Left ventricle myocardium inferior (tissue), 1 donor: ENCODE measurements around the gene NEURL1. TPM values are rescaled to one million over a fixed set of nuclear protein-coding genes. Genes with fewer than 3 reads are reported as not detected.

Experiments used
- DNase-seq: peaks from one replicate; pipeline ENCODE4 v3.0.0-alpha.2; 2020
- H3K27ac ChIP-seq: fragments of 200-600 bp; replicated peaks from 2 replicates; pipeline ENCODE4 v1.8.0; 2021
- H3K27me3 ChIP-seq: fragments of 200-600 bp; 2 replicates; pipeline ENCODE4 v1.8.0; 2021; ENCODE audit warnings: low read depth
- H3K36me3 ChIP-seq: fragments of 200-600 bp; 2 replicates; pipeline ENCODE4 v1.8.0; 2021
- H3K4me1 ChIP-seq: fragments of 200-600 bp; 2 replicates; pipeline ENCODE4 v1.8.0; 2021
- H3K4me3 ChIP-seq: fragments of 200-600 bp; 2 replicates; pipeline ENCODE4 v1.8.0; 2021; ENCODE audit warnings: mild to moderate bottlenecking, moderate library complexity
- H3K9me3 ChIP-seq: fragments of 200-600 bp; replicated peaks from 2 replicates; pipeline ENCODE4 v1.8.0; 2021
- intact Hi-C: fragments of 100-400 bp; cut with micrococcal nuclease; formaldehyde crosslinking; loops from one replicate; pipeline ENCODE4 v1.11.0; 2022
- total RNA-seq: library from RNA; stranded (reverse); fragmentation: NEBNext Ultra II Directional; extraction: Animal tissue kit (Norgen Biotek cat#: 25700); gene quantifications from one replicate; pipeline ENCODE4 v1.2.1, GENCODE V29; 2021
- TF ChIP-seq, protein P1 (sequence below): fragments of 200-600 bp; IDR thresholded peaks from 2 replicates; pipeline ENCODE4 v1.8.0; 2021; ENCODE audit warnings: antibody characterized with exemption, mild to moderate bottlenecking, borderline replicate concordance
- donor health status: DM: no; HTN: yes; CAD: no; lungs with severe emphysema.

The NEURL1 gene
- total RNA-seq, 1 donor from 2014 or later, result 0.14 TPM

DNA sequence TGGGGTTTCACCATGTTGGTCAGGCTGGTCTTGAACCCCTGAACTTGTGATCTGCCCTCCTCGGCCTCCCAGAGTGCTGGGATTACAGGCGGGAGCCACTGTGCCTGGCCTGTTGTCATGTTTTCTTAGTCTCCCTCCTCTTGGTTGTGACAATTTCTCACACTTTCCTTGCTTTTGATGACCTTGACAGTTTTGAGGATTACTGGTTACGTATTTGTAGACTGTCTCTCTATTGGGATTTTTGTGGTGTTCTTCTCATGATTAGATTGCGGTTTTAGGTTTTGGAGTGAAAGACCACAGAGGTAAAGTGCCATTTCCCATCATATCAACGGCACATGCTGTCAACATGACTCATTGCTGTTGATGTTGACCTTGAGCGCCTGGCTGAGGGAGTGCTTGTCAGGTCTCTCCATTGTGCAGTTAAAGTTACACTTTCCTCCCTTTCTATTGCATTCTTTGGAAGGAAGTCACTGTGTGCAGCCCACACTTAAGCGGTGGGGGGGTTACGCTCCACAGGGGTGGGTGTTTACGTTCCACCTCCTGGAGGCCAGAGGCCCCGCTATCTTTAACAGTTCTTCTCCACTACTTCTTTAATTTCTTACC, 10.8 kb downstream of the NEURL1 start:
- Histone ChIP-seq H3K4me1 (peaks cover 7% of the 10 kb centered on the region), H3K27ac (no peak overlapping the region), H3K27me3 (peaks cover 39% of the 10 kb centered on the region), H3K4me3 (no peak overlapping the region), H3K9me3 (no peaks in the 10 kb centered on the region), H3K36me3 (no peaks in the 10 kb centered on the region)
- TF ChIP-seq, protein P1, sequence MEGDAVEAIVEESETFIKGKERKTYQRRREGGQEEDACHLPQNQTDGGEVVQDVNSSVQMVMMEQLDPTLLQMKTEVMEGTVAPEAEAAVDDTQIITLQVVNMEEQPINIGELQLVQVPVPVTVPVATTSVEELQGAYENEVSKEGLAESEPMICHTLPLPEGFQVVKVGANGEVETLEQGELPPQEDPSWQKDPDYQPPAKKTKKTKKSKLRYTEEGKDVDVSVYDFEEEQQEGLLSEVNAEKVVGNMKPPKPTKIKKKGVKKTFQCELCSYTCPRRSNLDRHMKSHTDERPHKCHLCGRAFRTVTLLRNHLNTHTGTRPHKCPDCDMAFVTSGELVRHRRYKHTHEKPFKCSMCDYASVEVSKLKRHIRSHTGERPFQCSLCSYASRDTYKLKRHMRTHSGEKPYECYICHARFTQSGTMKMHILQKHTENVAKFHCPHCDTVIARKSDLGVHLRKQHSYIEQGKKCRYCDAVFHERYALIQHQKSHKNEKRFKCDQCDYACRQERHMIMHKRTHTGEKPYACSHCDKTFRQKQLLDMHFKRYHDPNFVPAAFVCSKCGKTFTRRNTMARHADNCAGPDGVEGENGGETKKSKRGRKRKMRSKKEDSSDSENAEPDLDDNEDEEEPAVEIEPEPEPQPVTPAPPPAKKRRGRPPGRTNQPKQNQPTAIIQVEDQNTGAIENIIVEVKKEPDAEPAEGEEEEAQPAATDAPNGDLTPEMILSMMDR, result no peak
- no peak for DNase-seq
- intact Hi-C loops, result no loop called here

DNA sequence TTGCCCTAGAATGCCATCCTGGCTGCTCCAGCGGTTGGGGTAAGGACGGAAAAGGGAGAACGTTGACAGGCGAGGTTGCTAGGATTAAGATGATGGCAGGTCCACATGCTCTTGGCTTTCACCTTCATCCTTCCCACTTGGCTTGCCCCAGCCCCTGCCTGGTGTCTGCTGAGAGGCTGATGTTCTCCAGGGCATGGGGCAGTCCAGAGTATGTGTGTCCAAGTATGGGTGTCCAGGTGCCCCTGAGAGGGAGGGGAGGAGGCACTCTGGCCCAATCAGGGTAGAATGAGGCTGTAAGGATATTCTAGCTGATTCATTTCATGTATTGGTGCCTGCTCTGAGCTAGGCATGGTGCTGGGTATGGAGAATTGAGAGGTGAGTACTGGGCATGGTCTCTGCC, 12.6 kb downstream of the NEURL1 start:
- peaks cover 21% of the 10 kb centered on the region for H3K27me3 ChIP-seq
- no peaks in the 10 kb centered on the region for H3K36me3 ChIP-seq
- intact Hi-C loops, result no loop called here
- no peak for DNase-seq
- H3K27ac ChIP-seq, result no peak overlapping the region
- H3K4me1 ChIP-seq, result peaks cover 7% of the 10 kb centered on the region
- TF ChIP-seq, protein P1, result no peak
- H3K9me3 ChIP-seq, result no peaks in the 10 kb centered on the region
- H3K4me3 ChIP-seq, result no peak overlapping the region

DNA sequence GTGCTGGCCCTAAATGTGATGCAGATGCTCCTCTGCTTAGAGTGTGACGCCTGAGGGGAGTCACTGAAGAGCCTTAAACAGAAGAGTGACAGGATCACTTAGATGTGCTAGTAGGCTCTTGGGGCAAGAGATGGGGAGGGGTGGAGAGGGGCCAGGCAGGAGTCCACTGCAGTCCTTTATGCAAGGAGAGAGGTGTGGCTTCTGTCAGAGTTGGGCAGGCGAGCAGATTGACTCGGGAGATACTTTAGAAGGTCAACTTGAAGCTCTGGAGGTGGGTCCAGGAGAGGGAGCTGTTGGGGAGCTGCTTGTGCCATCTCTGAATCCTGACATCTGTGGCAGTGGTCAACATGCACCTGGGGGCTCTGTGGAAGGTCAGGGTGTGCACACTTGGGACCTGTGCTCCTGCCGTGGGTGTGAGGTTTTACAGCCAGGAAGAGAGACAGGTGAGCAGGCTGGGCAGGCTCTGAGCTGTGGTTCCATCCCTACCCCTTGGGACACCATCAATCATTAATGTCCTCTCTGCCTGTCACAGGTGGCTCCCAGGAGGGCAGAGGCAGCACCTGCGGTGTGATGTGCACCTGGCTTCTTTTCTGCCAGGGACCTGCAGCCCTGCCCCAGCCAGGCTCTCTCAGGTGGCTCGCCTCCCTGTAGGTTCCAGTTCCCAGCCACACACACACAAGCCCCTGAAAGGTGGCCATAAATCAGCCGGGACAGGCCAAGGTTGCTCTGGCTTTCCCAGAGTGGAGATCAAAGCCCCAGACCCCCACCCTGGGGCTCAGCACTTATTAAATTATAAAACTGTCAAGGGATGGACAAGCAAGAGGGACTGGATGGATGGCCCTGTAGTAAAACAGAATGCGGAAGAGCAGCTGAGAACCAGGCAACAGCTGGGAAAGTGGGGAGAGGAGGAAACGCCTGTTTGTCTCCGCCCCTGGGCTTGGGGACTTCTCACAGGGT, 14.0 kb downstream of the NEURL1 start:
- intact Hi-C loops, result no loop called here
- H3K27ac ChIP-seq, result no peak overlapping the region
- no peaks in the 10 kb centered on the region for H3K9me3 ChIP-seq
- H3K27me3 ChIP-seq, result peaks cover 8% of the 10 kb centered on the region
- TF ChIP-seq, protein P1, result no peak
- DNase-seq, result no peak
- no peaks in the 10 kb centered on the region for H3K36me3 ChIP-seq
- no peak overlapping the region for H3K4me3 ChIP-seq
- peaks cover 7% of the 10 kb centered on the region for H3K4me1 ChIP-seq

DNA sequence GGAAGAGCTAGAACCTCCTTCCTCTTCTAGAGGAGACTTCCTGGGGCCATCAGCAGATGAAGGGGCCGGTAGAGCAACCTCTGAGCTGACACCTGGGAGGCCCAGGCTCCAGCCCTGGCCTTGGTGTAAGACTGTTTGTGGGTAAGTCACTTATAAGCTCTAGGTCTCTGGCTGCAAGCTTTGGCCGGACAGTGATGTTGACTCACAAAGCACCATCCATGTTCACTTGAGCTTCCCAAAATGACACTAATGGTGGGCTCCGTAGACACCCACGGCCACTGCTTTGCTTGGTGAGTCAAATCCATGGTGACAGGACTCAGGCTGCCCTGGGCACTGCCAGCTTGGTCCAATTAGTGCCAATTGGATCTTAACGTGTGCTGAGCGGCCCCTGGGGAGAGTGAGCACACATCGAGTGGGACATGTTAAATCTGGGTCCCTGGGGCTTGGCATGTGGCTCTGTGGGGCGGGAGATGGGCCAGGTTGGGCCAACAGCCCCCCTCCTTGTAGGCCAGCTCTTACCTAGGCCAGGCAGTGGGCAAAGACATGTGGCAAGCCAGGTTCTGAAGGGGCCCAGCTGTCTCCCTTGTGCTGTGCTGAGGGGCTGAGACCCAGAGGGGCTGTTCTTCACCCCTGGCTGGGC, 16.7 kb downstream of the NEURL1 start:
- Histone ChIP-seq H3K36me3 (no peaks in the 10 kb centered on the region), H3K4me1 (peaks cover 7% of the 10 kb centered on the region), H3K27ac (no peak overlapping the region), H3K9me3 (no peaks in the 10 kb centered on the region), H3K4me3 (no peak overlapping the region), H3K27me3 (no peaks in the 10 kb centered on the region)
- intact Hi-C loops, result no loop called here
- TF ChIP-seq, protein P1, result no peak
- no peak for DNase-seq
